HG02885 (cell line): ENCODE data around the gene SERF1B.
A peak's percentile ranks its signal among the peaks of the same experiment; 100 is the strongest.
"Not testable (repeated sequence)": the region's sequence is repeated elsewhere in the genome, so short reads cannot be mapped to it uniquely, and the experiment has no call there.

Experiments used
- ATAC-seq: cut with Tn5 transposase; IDR thresholded peaks from one replicate; pipeline ENCODE4 v1.9.1; 2021; ENCODE audit warnings: mild to moderate bottlenecking; ENCODE audit not compliant: unreplicated experiment, poor library complexity

SERF1B gene

DNA sequence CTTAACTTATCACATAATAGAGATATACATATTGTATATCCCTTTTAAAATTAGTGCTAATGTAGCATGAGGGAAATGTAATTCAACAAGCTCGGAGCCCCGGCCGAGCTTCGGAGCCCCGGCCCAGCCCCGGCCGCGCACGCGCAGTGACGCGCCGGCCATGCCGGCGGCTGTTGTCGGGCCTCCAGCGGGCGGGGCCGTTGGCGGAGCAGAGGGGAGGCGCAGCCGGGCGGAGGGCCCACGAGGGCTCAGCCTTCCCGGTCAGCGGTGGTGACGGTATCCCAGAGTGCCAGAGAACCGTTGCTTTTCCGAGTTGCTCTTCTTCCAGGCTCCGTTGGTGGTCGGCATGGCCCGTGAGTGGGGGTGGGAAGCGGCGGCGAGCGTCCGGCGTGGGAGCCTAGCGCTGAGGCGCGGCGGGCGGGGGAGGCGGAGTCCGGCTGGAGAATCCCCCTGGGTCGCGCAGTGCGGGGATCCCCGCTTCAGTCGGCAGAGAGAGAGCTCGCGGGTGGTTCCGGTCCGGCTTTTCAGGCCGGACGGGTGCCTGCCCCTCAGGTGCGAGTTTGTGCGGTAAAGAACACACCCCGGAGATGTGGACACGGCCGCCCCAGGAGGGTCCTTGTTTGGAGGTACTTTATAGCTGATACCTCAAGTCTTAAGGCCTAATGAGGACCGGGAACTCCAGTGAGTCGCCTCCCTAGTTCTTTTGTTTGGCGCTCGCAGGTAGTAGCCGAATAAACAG lies at the start of gene SERF1B:
Gene SERF1B (plus strand): TSS at position 146 of the 739 bp plus-strand sequence. CDS start 201 bp downstream, at position 347.
- ATAC-seq = peak; percentile 92

DNA sequence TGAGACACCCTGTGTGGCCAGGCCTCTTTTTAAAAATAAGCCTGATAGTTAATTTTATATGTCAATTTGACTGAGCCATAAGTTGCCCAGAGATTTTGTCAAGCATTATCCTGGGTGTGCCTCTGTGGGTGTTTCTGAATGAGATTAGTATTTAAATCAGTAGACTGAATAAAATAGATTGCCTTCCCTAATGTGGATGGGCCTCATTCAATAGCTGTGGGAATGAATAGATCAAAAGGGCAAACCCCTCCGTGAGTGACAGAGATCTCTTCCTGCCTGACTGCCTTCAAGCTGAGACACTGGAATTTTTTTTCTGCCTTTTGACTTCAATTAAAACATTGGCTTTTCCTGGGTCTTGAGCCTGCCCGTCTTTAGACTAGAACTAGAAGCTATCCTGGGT lies 33.3 kb upstream of the SERF1B start:
- not testable (repeated sequence) for ATAC-seq

DNA sequence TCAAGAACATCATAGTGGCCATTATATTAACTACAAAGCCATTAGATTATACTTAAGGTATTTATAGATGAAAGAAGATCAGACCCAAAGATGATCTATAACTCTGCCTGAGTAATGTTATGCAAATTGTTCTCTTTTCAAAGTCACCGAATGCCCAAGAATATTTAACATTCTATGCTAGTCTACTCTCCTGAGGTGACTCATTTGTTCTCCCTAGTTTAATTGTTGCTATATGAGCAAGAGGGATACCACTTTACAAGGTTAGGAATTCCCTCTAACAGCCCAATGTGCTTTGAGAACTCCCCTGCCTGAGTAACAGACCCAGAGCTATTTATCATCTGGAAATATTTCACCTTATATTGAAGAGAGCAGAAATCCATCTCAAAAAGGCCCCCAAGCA lies 29.5 kb upstream of the SERF1B start:
- not testable (repeated sequence) for ATAC-seq

DNA sequence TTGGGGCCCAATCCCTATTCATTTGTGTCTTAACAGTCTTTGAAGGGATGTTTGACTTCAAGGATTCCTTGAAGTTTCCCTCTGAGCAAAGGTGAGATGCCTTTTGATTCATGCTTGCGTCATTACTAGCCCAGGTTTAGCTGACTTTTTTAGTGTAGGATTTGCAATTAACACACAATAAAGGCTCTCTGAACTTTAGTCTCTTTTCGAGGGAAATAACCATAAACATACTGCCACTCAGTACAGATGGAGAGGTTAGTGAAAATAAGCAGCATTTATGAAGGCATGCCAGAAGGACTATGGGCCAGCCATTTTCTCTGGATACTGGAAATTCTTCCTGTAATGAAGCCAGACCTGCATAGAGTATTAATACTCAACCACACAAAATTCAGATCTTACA lies 4.4 kb upstream of the SERF1B start:
- not testable (repeated sequence) for ATAC-seq

DNA sequence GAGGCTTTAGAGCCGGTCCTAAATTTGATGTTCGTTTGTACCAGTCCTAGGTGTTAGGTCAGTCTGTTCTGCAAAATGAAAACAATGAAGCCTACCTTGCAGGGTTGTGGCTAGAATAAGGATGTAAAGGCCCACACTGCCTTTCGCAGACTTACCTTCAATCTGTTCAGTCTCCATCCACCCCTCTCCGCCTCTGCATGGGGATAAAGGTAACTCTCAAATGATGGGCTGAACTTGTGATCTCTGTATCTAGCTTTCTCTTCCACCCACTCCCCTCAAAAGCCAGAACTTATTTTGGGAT lies 744 bp downstream of the SERF1B start:
- peak; percentile 21 for ATAC-seq

DNA sequence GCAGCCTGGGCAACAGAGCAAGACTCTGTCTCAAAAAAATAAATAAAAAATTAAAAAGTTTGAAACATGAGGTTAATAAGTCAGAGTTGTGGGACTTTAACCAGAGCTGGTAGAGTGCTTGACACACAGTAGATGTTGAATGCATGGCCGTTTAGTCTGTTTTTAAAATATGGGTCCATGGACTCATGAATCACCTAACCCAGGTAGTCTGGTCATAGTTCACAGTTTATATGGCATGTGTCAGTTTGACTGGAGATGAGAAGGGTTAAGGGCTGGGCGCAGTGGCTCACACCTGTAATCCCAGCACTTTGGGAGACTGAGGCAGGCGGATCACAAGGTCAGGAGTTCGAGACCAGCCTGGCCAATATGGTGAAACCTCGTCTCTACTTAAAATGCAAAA lies 6.2 kb downstream of the SERF1B start:
- not testable (repeated sequence) for ATAC-seq

DNA sequence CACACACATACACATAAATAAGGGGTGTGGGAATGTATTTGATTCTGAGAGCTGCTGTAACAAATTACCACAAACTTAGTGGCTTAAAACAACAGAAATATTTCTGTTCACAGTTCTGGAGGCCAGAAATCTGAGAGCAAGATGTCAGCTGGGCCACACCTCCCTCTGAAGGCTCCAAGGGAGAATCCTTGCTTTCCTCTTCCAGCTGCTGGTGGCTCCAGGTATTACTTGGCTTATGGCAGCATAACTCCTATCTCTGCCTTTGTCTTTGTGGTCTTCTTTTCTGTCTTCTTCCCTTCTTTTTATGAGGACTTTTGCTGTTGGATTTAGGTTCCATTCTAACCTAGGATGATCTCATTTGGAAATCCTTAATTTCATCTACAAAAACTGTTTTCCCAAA lies 16.4 kb downstream of the SERF1B start:
- not testable (repeated sequence) for ATAC-seq

DNA sequence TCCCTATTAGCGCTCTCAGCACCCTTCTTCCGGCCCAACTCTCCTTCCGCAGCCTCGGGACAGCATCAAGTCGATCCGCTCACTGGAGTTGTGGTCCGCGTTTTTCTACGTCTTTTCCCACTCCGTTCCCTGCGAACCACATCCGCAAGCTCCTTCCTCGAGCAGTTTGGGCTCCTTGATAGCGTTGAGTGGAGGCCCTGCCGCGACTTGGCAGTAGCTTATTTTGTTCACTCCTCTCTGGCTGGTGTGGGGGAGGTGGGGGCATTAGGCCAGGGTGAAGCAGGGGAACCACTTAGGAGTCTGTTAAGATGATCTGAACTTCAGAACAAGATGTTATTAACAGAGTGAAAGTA lies 24.7 kb downstream of the SERF1B start:
- ATAC-seq = peak; percentile 23

DNA sequence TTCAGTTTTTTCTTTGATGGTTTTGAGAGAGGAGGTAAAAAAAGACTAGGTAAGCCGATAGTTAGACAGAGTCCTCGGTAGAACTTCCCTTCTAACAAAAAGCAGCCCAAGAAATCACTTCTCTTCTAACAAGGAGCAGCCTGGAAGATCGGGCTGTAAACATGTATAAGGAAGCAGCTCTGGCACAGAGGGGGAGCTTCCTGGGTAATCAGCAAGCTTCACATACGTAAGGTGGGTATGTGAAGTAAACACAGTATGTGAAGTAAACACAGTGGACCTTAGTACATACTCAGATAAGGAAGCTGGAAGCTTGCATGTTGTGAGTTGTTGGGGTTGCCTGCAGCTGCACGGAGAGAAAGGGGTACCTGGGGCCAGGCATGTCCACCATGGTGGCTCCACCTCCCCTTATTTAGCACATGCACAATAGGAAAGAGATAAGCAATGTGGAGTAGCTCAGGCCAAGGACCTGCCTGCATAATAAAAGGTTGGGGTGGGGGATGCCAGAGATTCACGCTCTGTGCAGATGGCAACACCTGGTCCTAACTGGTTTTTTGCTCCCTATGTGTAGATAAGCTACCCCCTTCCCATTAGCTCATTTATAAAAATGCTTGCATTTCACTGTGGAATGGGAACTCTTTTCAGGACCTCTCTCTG lies 31.4 kb downstream of the SERF1B start:
- ATAC-seq = not testable (repeated sequence)

DNA sequence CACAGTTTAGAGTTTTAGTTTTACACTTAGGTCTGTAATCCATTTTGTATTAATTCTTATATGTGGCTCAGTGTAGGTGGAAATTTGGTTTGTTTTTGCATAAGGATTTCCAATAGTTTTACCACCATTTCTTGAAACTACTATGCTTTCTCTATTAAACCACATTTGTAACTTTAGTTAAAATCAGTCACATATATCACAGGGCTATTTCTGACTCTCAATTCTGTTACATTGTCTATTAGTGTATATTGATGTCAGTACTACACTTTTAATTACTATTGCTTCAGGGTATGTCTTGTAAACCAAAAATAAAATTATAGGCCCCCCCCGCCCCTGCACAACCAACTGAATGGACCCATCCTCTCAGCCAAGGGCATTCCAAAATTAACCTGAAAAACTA lies 32.1 kb downstream of the SERF1B start:
- not testable (repeated sequence) for ATAC-seq

DNA sequence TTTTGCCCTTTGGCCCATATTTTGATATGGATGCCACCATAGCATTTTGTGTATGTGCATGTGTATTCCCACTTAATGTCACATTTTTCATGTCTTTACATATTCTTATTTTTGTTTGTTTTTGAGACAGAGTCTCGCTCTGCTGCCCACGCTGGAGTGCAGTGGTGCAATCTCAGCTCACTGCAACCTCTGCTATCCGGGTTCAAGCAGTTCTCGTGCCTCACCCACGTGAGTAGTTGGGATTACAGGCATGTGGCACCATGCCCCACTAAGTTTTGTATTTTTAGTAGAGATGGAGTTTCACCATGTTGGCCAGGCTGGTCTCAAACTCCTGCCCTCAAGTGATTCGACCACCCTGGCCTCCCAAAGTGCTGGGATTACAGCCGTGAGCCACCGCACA lies 52.6 kb downstream of the SERF1B start:
- ATAC-seq = not testable (repeated sequence)

DNA sequence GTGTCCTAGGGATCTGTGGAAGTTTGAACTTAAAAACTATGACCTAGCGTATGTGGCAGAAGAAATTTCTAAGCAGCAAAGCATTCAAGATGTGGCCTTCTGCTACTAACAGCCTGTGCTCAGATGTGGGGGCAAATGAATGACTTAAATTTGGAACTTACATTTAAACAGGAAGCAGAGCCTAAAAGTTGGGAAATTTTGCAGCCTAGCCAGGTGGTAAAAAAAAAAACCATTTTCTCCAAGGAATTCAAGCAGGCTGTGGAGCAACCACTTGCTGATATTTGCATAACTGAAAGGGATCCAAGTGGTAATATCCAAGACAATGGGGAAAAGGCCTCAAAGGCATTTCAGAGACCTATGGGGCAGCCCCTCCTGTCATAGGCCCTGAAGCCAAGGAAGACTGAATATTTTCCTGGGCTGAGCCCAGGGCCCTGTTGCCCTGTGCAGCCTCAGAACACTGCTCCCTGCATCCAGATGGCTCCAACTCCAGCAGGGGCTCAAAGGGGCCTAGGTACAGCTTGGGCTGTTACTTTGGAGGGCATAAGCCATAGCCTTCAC lies 63.9 kb downstream of the SERF1B start:
- ATAC-seq = not testable (repeated sequence)

DNA sequence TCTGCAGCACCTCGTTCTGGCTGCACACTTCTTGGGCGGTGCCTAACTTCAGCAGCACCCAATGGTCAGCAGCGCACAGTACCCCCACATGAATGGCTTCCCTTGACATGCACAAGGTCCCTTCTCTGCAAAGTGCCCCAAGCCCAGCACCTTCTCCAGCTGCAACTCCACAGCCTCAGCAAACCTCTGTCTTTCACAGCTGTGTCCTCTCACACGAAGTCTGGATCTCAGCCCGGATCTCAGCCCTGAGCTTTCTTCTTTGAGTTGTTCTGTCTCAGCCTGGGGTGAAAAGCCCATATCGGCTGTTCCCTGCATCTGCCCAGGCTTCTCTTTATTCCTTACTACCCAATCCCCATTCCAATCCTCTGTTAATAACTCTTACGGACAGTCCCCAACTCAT lies 66.7 kb downstream of the SERF1B start:
- ATAC-seq = not testable (repeated sequence)
